GM19395 (cell line): Measurements from ENCODE around the gene C10orf90.
"Not testable (repeated sequence)": the region's sequence is repeated elsewhere in the genome, so short reads cannot be mapped to it uniquely, and the experiment has no call there.

ENCODE experiments used
- ATAC-seq: cut with Tn5 transposase; IDR thresholded peaks from one replicate; pipeline ENCODE4 v1.9.1; 2021; ENCODE audit warnings: mild to moderate bottlenecking, moderate library complexity; ENCODE audit not compliant: unreplicated experiment

Gene C10orf90

DNA sequence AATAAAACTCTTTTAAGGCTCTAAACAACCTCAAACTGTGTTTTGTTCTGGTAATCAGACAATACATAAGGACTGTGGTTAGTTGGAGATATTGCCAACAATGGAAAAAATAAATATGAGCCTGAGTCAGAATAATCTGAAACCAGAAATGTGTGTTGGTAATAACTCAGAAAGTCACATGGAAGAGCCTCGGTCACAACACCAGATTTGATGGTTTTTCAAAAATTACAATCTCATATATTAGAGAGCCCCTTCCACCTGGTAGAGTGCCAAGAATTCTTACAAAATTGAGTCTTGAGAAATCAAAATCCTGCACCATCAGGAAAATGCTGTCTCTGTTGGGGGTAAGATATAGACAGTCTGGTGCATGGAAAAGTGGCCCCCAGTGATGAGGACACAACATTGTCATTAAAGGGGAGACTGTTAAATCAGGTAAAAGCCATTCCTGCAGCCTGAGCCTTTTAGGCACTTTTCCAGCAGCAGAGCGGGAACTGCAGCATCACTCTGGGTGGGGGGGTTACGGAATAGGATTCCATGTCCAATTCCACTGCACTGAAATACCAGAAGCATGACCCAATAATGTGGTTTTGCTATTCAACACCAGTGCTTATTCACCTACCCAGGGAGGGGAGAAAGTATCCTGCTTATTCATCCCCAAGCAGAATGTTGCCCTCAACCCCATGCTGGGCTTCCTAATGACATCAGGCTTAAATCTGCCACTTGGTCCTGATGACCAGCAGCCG lies 272.7 kb downstream of the C10orf90 start:
- no peak for ATAC-seq

DNA sequence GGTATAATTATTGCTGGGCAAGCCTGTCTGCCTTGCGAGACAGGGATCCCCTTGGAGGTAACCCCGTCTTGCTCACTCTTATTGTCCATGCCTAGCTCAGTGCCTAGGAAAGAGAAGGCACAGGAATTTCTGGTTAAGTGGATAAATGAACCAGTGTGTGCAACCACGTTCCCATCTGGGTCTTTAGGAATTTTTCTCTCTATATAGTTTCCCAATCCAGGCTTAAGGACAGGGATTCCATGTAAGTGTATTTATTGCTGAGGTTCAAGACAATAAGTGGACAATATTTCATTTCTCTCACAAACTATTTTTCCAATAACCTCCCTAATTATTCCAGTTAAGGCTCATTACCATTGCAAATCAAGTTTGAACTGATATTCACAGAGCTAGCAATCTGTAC lies 273.3 kb downstream of the C10orf90 start:
- no peak for ATAC-seq

DNA sequence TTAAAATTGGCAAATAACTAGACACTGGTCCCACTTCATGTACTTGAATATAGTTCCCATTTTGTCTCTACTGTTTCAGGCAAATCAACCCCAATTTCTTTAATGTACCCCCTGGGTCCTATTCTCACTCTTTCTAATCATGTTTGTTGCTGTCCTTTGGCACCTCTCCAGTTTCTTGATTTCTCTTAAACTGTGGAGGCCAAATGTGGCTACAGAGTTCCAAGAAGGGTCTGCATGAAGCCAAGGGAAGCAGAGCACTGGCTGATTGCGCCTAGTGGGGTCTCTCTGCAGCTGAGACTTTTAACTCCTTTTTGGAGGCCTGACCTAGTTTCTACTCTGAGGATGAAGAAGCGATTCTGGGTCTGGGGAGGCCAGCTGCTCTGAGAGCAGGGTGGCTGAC lies 275.5 kb downstream of the C10orf90 start:
- no peak for ATAC-seq

DNA sequence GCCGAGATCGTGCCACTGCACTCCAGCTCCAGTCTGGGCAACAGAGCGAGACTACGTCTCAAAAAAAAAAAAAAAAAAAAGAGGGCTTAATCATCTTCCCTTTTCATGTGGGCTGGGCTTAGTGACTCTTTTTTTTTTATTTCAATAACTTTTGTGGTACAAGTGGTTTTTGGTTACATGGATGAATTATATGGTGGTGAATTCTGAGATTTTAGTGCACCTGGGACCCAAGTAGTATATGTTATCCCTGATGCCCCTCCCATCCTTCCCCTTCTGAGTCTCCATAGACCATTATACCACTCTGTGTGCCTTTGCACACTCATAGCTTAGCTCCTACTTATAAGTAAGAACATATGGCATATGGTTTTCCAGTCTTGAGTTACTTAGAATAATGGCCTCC lies 277.4 kb downstream of the C10orf90 start:
- ATAC-seq = no peak

DNA sequence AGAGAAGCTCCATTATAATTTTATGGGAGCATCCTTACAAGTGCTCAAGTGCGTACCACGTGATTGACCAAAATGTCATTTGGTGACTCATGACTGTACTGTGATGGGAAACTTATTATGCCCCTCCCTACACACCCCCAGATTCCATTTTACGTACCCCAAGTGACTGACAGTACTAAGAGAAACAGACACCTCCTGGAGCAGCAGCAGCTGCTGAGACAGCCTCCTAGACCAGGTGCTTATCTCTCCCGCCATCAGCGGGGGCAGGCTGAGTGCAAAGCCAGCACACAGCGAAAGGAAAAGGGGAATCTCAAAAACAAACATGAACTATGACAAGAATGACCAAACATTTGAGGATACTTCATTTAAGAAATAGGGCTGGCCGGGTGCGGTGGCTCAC lies 278.0 kb downstream of the C10orf90 start:
- ATAC-seq = no peak

DNA sequence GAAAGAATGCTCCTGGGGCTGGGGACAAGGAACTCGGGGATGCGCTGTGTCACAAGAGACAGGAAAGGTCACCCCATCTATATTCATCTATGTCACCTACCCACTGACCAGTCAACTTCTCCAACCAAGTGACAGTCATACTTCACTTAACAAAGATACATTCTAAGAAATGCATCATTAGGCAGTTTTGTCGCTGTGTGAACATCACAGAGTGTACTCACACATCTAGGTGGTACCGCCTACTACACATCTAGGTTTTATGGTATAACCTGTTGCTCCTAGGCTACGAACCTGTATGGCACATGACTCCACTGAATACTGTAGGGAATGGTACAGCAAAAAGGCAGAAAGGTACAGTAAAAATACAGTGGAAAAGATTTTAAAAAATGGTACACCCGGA lies 278.4 kb downstream of the C10orf90 start:
- ATAC-seq = no peak

DNA sequence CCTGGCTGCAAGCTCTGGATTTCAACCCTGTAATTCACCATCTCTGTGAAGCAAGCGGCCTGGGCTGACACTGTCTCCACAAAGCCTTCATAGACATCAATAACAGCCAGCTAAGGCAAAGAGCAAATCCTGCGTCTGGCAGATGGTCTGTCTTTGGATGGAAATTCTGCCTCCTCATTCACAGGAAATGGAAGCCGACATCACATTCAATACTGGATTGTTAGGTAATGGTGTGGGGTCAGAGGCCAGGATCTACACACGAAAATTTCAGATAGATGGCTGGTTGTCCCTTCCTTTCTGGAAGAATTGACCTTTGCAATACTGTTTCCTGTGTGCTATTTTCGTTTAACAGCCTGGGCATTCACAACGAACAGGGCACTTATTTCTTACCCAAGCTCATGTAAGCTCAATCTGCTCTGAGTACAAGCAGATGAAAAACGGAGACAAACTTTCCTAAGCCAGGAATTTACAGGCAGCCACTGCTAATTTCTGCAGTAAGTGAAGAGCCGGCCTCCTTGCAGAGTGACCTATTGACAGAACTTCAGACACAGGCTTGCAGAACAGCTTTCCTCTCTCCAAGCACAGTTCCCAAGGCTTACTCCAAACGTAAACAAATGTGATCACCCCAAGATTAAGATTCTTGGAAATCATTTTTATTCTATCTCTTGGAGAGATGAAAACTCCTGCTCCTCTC lies 279.2 kb downstream of the C10orf90 start:
- no peak for ATAC-seq

DNA sequence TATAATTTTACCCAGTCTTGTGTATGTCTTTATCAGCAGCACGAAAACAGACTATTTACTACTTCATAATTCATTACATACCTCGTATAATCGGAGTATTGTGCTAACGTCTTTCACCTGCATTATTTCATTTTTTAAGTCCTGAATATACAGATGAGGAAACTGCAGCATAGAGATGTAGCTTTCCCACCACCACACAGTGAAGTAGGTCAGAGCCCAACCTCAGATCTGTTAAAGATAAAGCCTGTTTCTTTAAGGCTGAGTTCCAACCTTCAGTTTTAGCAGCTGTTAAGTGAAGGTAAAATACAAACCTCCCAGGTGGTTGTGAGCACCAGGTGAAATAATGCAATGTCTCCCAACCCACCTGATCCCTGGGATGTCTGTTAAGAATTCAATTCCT lies 280.2 kb downstream of the C10orf90 start:
- no peak for ATAC-seq

DNA sequence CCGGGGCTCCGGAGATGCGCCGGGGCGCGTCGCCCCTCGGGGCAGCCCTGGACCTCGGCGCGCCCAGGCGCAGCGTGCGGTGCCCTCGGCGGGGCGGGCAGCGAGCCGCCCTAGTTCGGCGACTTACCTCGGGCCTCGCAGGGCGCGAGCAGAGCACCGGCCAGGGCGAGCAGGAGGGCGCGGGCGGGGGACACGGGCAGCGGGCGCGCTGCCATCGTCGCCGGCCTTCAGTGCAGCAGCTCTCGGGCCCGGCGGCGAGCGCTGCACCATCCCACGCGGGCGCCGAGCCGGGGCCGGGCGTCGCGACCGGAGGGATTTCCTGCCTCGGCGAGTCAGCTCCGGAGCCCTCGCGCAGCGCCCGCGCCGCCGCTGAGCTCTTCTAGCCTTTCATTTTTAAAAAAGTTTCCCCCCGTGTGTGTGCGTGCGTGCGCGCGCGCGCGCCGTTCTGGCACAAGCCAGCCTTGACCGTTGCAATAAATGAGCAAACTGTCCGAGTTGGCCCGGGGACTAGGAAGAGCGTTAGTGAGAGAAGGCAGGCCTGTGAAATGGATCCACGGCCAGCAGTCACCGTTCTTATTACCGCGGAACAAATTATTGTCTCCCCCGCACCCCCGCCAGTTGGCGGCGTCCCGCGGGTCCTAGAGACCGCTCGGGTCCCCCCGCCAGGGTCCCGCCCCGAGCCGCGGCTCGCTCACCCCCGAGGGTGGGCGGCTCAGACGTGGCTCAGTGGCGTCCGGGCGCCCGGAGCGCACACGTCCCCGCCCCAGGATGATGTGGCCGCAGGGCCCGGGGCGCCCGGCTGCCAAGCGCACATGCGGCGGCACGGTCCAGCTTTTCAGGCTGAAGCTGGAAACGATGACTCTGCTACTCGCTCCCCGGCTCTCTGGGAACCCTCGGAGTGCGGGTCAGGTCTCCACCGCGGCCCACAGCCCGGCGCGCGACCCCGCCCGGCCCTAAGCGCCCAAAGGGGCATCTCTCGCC lies 282.3 kb downstream of the C10orf90 start, which contains the start of gene ADAM12:
Gene ADAM12 (minus strand): TSS at position 547 of the 981 bp plus-strand sequence. CDS start 332 bp downstream, at position 215.
- no peak for ATAC-seq

DNA sequence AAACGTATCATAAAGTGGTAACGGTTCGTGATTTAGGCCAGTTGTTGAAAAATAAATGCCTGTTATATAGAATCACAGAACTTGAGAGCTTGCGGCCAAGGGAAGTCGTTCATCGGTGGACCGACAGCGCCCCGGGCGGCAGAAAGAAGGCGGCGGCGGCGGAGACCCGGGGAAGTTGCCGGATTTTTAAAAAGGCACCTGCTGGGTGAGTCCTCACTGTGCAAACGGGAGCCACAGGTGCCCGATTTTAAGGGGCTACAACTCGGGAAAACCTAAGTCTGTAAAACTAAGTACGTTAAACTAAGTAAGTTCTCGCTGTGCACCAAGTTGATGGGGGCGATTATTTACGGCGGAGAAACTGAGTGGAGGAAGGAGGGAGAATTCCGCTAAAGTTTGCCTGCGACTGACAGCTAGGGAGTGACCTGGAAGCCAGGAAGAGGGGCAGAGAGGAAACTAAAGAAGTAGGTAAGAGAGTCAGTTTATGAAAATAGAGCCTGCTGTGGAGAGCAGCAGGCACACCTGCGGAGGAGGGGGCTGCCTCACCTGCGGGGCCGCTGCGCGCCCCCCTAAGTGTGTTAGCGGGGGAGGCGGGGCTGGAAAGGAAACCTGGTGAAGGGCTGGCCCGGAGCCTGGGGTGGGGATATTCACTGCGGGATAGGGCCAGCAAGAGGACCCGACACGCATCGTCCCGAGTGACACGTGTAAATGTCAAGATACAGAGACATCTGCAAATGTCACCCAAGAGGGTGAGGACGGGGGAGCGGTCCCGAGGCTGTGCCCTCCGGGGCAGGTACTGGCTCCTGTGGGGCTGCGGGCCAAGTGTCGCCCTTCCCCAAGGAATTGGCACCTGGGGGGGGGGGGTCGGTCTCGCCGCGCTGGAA lies 283.2 kb downstream of the C10orf90 start:
- no peak for ATAC-seq

DNA sequence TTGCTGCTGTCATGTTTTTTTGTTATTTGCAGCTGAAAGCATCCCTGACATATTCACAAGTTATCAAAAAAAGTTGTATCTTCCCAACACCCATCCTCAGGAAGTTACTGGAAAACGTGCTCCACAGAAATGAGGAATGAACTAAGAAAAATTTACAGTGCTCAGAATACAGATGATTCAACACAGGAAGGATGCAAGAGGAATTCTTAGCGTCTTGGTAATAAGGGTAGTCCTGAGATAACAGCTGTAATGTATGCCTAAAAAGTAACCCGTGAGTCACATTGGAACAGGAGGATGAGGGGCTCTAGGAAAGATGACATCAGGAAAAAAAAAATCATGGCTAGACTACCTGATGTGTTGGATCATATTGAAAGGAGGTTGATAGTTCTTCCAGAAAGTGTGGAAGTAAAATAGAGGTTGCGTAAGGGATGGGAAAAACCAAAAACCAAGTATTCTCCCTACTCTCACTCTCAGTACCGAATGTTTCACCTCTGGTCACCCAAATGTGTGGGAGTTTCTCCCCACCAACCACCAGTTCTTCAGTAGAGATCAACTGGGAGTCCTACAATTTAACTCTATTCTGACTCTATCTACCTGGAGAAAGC lies 286.1 kb downstream of the C10orf90 start:
- no peak for ATAC-seq

DNA sequence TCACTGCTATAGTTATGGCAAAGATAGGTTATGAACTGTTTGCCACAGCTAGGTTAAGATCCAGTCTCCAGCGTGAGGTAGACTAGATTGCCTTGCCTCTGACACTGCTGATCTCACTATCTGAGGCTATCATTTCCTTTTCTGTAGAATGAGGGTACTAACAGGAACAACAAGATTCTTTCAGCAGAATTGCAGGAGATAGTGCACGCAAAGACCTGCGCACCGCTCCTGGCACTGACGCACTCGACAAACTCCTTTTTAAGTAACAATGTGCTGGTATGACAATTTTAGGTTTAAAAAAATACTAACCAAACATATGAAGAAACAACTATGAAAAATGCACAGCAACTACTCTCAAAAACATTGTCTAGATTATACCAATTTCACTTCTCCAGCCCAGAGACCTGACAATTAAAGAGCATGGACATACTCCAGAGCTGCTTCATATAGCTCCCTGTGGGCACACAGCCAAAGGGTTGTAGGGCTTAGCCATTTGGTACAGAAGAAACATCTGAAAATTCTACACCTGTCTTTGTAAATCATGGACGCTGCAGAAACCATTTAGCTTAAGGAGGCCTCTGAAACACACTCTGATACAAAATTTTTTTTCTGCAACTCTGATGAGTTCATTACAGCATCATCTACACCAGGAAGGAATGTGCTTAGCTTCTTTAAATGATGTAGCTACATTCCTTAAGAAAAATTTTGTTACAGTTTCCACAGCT lies 290.0 kb downstream of the C10orf90 start:
- ATAC-seq = no peak

DNA sequence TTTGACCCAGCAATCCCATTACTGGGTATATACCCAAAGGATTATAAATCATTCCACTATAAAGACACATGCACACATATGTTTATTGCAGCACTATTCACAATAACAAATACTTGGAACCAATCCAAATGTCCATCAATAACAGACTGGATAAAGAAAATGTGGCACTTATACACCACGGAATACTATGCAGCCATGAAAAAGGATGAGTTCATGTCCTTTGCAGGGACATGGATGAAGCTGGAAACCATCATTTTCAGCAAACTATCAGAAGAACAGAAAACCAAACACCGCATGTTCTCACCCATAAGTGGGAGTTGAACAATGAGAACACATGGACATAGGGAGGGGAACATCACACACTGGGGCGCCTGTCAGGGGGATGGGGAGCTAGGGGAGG lies 291.3 kb downstream of the C10orf90 start:
- ATAC-seq = not testable (repeated sequence)

DNA sequence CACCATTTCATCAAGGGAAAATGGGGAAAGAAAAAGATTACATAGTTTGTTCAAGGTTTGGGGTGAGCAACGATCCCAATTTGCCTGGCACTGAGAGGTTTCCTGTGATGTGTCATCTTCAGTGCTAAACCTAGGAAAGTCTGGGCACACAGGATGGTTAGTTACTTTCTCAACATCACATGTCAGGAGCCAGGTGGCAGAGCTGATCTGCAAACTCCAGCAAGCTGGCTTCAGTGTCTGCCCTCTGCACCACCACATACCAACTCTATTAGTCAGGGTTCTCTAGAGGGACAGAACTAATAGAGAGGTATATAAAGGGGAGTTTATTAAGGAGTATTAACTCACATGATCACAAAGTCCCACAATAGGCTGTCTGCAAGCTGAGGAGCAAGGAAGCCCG lies 293.5 kb downstream of the C10orf90 start:
- ATAC-seq = no peak

DNA sequence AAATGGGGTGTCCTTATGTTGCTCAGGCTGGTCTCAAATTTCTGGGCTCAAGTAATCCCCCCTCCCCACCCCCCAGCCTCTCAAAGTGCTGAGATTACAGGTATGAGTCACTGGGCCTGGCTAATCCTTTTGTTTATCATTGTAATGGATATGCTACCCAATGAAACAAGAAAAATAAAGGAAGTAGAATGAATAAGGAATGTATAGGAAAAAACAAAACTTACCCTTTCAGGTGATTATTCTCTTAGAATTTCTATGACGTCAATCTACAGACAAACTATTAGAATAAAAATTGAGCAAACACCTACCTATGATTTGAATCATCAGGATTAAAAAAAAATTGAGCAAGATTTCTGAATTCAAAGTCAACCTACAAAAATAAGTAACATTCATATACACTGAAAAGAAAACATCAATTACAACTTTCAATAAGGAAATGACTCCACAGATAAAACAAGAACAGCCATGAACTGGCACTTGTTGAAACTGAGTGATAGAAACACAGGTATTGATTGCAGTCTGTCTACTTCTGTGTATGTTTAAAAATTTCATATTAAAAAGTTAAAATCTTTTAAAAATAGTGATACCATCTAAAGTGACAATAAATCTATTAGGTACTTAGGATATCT lies 294.5 kb downstream of the C10orf90 start:
- ATAC-seq = no peak

DNA sequence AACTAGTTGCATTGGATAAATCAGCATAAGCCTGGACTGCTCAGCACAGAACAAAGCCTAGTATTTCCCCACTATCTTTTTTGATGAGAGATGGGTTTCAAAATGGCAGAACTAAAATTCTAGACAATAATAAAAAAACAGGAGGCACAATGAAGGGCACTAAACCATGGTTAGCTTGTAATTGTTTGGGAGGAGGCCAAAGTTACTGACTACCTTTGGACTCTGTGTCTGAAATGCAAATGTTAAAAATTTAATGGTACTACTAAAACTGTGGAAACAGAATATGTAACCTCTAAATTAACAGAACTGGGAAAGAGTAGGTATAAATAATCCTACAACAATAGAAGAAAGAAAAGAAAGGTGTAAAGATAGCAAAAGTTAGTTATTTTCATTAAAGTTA lies 295.2 kb downstream of the C10orf90 start:
- no peak for ATAC-seq
